Brain microvascular endothelial cell (primary cell): ENCODE measurements around the gene LZTR1.

Source experiments
- DNase-seq: peaks from one replicate; pipeline ENCODE4 v3.0.0-alpha.2; 2020
- H3K27ac ChIP-seq: fragments of 250-450 bp; sonication (Bioruptor Pico); 2 replicates; pipeline ENCODE4 v1.5.1; 2020; ENCODE audit warnings: mild to moderate bottlenecking, moderate library complexity
- H3K27me3 ChIP-seq: fragments of 250-450 bp; sonication (Bioruptor Pico); replicated peaks from 2 replicates; pipeline ENCODE4 v1.5.1; 2020; ENCODE audit warnings: mild to moderate bottlenecking
- H3K36me3 ChIP-seq: fragments of 250-450 bp; sonication (Bioruptor Pico); replicated peaks from 2 replicates; pipeline ENCODE4 v1.5.1; 2020; ENCODE audit warnings: mild to moderate bottlenecking
- H3K4me3 ChIP-seq: 2 replicates; pipeline ENCODE4 v1.5.1; 2011; ENCODE audit warnings: low read depth, mild to moderate bottlenecking, control low read depth, low read length, moderate library complexity
- in situ Hi-C: cut with HindIII; loops from 2 replicates; pipeline ENCODE4 v1.10.0; 2017; ENCODE audit warnings: low sequenced_read_pairs, low pct_ligation_motif_present
- TF ChIP-seq, protein P1 (sequence below): IDR thresholded peaks from 2 replicates; pipeline ENCODE4 v1.5.1; 2011; ENCODE audit warnings: low read depth, mild to moderate bottlenecking, moderate library complexity, low read length, control low read depth, inconsistent platforms; ENCODE audit errors: missing control alignments

LZTR1 gene

DNA sequence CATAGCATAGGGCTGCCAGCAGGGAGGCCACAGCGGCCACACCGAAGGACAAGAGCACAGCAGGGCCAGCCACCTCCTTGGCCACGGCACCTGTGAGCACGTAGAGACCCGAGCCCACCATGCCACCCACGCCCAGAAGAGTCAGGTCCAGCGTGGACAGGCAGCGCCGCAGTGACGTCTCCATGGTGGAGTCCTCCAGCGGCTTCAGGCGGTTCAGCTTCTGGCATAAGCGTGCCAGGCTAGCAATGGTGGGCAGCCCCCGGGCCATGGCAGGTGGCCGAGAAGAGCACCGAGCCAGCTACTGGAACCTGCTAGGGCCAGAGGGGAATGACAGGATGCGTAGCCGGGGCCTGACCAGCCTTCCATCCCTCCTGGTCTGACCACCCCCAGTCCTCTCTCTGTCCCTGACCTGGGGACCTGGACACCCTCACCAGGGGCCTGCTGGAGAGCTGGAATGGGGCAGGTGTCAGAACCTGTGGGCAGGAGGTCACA lies 49.5 kb downstream of the LZTR1 start:
- Histone ChIP-seq H3K36me3 (no peaks in the 10 kb centered on the region), H3K4me3 (no peak overlapping the region), H3K27me3 (peaks cover 22% of the 10 kb centered on the region), H3K27ac (no peak overlapping the region)
- no peak for DNase-seq
- in situ Hi-C loops, result no loop called here
- TF ChIP-seq, protein P1, sequence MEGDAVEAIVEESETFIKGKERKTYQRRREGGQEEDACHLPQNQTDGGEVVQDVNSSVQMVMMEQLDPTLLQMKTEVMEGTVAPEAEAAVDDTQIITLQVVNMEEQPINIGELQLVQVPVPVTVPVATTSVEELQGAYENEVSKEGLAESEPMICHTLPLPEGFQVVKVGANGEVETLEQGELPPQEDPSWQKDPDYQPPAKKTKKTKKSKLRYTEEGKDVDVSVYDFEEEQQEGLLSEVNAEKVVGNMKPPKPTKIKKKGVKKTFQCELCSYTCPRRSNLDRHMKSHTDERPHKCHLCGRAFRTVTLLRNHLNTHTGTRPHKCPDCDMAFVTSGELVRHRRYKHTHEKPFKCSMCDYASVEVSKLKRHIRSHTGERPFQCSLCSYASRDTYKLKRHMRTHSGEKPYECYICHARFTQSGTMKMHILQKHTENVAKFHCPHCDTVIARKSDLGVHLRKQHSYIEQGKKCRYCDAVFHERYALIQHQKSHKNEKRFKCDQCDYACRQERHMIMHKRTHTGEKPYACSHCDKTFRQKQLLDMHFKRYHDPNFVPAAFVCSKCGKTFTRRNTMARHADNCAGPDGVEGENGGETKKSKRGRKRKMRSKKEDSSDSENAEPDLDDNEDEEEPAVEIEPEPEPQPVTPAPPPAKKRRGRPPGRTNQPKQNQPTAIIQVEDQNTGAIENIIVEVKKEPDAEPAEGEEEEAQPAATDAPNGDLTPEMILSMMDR, result no peak

DNA sequence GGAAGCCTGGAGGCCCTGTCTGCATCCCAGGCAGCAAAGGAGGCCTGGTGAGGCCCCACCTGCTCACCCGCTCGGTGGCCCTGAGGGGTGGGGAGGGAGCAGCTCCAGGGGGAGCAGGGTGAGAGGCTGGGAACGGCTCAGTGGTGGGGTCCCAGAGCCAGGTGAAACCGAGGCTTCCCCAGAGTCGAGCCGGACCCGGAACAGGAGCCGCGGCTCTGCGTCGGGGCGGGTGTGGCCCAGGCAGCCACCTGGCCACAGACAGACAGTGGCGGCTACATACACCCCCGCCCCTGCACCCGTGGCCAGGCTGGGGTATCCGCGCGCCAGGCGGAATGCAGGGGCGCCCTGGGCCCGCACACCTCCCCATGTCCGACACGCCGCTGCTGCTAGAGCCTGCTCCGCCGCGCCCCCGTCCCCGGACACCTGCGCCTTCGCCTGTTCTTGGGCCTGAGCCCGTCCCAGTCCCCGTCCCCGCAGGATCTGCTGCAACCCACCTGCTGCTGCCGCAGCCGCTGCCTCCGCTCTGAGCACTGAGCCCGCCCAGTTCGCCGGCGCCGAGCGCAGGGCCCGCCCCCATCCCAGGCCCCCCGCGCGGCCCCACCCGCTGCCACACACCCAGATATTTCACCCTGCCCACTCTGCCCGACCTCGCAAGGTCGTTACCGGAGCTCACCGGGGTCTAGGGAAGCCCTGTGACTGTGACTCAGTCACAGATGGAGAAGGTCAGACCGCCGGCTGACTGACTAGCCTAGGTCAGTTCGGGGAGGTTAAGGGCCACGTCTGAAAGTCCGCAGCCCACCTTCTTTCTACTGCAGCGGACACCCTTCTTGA lies 50.2 kb downstream of the LZTR1 start, which contains the start of gene SLC7A4:
Gene SLC7A4, minus strand, starts transcription at position 525 of the 831 bp plus-strand sequence. CDS start 749 bp downstream, outside the sequence.
- peaks cover 22% of the 10 kb centered on the region for H3K27me3 ChIP-seq
- TF ChIP-seq, protein P1, result no peak
- H3K27ac ChIP-seq, result no peak within 1 kb of the TSS
- H3K4me3 ChIP-seq, result peak within 1 kb of the TSS; percentile 15
- no peak for DNase-seq
- in situ Hi-C loops, result no loop called here
- no peaks in the 10 kb centered on the region for H3K36me3 ChIP-seq

DNA sequence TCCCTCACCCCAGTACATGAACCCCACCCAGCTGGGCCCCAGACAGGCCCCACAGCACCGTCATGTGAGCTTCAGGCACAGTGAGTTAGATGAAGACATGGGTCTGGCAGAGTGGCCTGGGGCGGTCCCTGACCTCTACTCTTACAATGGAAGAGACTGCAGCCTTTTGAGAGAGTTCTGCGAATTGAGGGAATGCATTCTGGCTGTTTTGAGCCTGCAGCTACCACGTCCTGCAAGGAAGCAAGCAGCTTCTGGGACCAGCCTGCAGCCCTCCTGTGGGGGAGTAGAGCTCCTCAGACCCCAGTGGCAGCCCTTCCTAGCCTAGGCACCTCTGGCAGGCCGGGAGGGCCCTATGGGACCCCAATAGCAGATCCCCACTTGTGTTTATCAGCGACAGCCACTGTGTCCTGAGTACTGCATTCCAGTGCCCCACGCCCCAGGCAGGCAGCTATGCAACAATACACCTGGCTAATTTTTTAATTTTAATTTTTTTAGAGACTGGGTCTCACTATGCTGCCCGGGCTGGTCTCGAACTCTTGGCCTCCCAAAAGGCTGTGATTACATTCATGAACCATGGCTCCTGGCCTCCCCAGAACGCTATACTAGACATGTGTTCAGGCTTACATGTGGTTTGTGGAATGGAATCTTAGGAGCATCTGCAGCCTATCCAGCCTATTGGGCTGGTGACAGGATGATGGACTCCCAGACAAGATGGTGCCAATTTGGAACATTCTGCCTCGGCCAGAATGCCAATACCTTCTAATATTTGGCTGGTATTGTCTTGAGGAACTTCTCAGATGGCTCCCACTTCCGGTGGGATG lies 51.0 kb downstream of the LZTR1 start:
- peaks cover 22% of the 10 kb centered on the region for H3K27me3 ChIP-seq
- no peak for DNase-seq
- no peak overlapping the region for H3K4me3 ChIP-seq
- in situ Hi-C loops, result no loop called here
- no peak overlapping the region for H3K27ac ChIP-seq
- no peaks in the 10 kb centered on the region for H3K36me3 ChIP-seq
- TF ChIP-seq, protein P1, result no peak

DNA sequence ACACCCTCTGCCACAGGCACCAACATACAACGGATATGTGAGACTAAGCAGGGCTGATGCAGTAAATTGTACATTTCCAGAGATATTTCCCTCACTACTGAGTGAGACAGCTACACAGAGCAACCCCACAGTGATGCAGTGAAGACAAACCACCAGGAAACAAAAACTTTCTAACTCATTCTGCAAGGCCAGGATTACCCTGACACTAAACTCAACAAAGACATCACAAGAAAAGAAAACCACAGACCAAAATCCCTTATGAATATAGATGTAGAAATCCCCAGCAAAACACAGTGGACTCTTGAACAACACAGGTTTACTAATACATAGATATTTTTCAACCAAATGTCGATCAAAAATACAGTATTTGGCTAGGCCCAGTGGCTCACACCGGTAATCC lies 51.8 kb downstream of the LZTR1 start:
- TF ChIP-seq, protein P1, result no peak
- Histone ChIP-seq H3K27ac (no peak overlapping the region), H3K4me3 (no peak overlapping the region), H3K36me3 (no peaks in the 10 kb centered on the region), H3K27me3 (peaks cover 22% of the 10 kb centered on the region)
- no peak for DNase-seq
- in situ Hi-C loops, result no loop called here

DNA sequence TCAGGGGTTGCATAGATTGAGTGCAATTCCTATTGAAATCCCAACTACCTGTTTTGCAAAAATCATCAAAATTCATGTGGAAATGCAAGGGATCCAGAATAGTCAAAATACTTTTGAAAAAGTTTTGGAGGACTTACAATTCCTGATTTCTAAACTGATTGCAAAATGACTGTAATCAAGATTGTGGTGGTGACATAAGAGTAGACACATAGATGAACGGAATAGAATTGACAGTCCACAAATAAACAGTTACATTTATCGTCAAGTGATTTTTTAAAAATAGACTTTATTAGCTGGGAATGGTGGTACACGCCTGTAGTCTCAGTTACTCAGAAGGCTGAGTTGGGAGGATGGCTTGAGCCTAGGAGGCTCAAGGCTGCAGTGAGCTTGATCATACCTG lies 52.9 kb downstream of the LZTR1 start:
- TF ChIP-seq, protein P1, result no peak
- in situ Hi-C loops, result no loop called here
- H3K27ac ChIP-seq, result no peak overlapping the region

More for the DNA sequence above, 52.9 kb downstream of the LZTR1 start:
- H3K4me3 ChIP-seq, result no peak overlapping the region
- DNase-seq, result no peak
- H3K36me3 ChIP-seq, result no peaks in the 10 kb centered on the region
- peaks cover 20% of the 10 kb centered on the region for H3K27me3 ChIP-seq
